CD4-positive, alpha-beta T cell (primary cell): ENCODE results near the gene RNF5. TPM values are rescaled to one million over a fixed set of nuclear protein-coding genes. Genes with fewer than 3 reads are reported as not detected.
A peak's percentile ranks its signal among the peaks of the same experiment; 100 is the strongest.

Experiments
- ATAC-seq: fragments of 200-7000 bp; cut with Tn5 transposase; one replicate; pipeline ENCODE4 v1.10.0; 2022; ENCODE audit warnings: mild to moderate bottlenecking; ENCODE audit not compliant: poor library complexity
- CTCF ChIA-PET: fragments of 350-600 bp; sonication (Branson Sonifier 250); formaldehyde crosslinking; loops from one replicate; lab custom pipeline; 2021; ENCODE audit warnings: antibody characterized with exemption, inconsistent platforms; lab: Charles Lee
- POLR2A ChIA-PET: fragments of 350-600 bp; sonication (Branson Sonifier 250); formaldehyde crosslinking; loops from one replicate; lab custom pipeline; 2021; ENCODE audit warnings: antibody characterized with exemption, inconsistent platforms; lab: Charles Lee
- DNase-seq, 14 experiments: peaks; one replicate each; pipeline ENCODE4 v3.0.0-alpha.2; 2013 to 2020; ENCODE audit warnings: mixed read lengths in 2 of 14
- H3K27ac ChIP-seq, 2 donors: one replicate each; pipeline versions ENCODE4 v1.5.1 to v1.7.0; 2013; ENCODE audit warnings: low read length in 2 of 2, low read depth in 1 of 2, mild to moderate bottlenecking in 1 of 2
- H3K27me3 ChIP-seq, 2 experiments: 1 replicate in 1 of 2; 2 replicates in 1 of 2; pipeline versions ENCODE4 v1.6.1 to v1.7.0; 2013; ENCODE audit warnings: low read length in 2 of 2, control low read depth in 1 of 2, mild to moderate bottlenecking in 1 of 2, moderate library complexity in 1 of 2; ENCODE audit not compliant: insufficient read depth in 2 of 2, control insufficient read depth in 1 of 2
- H3K36me3 ChIP-seq: one replicate; pipeline ENCODE4 v1.6.1; 2013; ENCODE audit warnings: low read length, control low read depth; ENCODE audit not compliant: insufficient read depth
- H3K4me1 ChIP-seq: one replicate; pipeline ENCODE4 v1.6.1; 2013; ENCODE audit warnings: low read length, control low read depth; ENCODE audit not compliant: insufficient read depth
- H3K4me3 ChIP-seq: one replicate; pipeline ENCODE4 v1.5.1; 2013; ENCODE audit warnings: mild to moderate bottlenecking, low read length, moderate library complexity
- H3K9me3 ChIP-seq, 2 experiments: 1 replicate in 1 of 2; 2 replicates in 1 of 2; pipeline versions ENCODE4 v1.6.1 to v1.7.0; 2013; ENCODE audit warnings: low read length in 2 of 2, mild to moderate bottlenecking in 2 of 2, control low read depth in 1 of 2, moderate library complexity in 1 of 2; ENCODE audit not compliant: control insufficient read depth in 1 of 2, insufficient read depth in 1 of 2
- H3K27ac Mint-ChIP-seq: one replicate; pipeline ENCODE4 v1.8.0; 2020; ENCODE audit warnings: mixed read lengths
- H3K27me3 Mint-ChIP-seq: one replicate; pipeline ENCODE4 v1.8.0; 2021; ENCODE audit warnings: mixed read lengths
- H3K36me3 Mint-ChIP-seq: one replicate; pipeline ENCODE4 v1.8.0; 2021; ENCODE audit warnings: low read depth, mixed read lengths
- H3K4me1 Mint-ChIP-seq: one replicate; pipeline ENCODE4 v1.8.0; 2021; ENCODE audit warnings: low read depth, mixed read lengths
- H3K4me3 Mint-ChIP-seq: one replicate; pipeline ENCODE4 v1.8.0; 2020; ENCODE audit warnings: mild to moderate bottlenecking, mixed read lengths
- H3K9me3 Mint-ChIP-seq: one replicate; pipeline ENCODE4 v1.8.0; 2020; ENCODE audit warnings: mixed read lengths
- intact Hi-C, 2 experiments: fragments of 100-400 bp; cut with DNase I in 1 of 2; cut with micrococcal nuclease in 1 of 2; formaldehyde crosslinking; loops; one replicate each; pipeline versions ENCODE4 v1.15.1 to v1.9.0; 2023 to 2025; cut with DNase I, micrococcal nuclease
- total RNA-seq, 174 experiments: library from RNA in 2 of 174; stranded (reverse) in 2 of 174; gene quantifications; one replicate each; pipeline ENCODE4 v1.2.3 and lab custom pipeline; 2021 to 2026
- TF ChIP-seq, protein P1 (sequence below): fragments of 200-600 bp; IDR thresholded peaks from one replicate; pipeline ENCODE4 v1.8.0; 2022; ENCODE audit warnings: antibody characterized with exemption, mild to moderate bottlenecking

The RNF5 gene
- total RNA-seq, 2 experiments from 2014 or later: 9.6 to 9.9 TPM

DNA sequence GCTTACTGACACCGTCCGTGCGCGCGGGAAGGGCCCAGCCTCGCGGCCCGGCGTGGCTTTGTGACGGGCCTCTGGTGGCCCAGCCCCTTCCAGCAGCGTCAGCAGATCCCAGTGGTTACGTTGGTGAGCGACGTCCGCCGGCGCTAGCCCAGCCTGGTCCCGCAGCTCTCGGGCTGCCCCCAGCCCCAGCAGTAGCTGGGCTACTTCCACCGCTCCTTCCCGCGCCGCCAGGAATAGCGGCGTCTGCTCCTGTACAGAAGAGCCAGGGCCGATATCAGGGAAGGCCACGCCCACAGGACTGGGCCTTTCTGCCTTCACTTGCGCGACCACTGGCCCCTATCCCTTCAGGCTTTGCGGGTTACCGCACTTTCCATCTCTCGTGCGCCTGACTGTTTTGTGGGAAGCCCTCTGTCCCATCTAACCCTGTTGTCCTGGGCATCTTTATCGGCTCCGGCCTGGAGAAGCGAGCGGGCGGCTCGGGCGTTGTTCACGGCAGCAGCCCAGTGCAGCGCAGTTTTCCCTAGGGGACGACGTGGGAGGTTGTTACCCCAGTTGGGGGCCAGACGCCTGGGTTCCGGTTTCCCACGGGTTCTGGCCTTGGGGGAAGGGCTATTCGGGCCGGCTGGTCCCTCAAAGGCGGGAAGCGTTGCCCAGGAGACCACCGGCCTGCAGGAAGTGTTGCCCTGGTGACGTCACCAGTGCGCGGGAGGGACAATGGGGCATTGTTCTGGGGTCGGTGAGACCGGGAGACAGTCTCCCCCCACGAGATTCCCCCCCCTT lies 17.9 kb downstream of the RNF5 start:
- Histone ChIP-seq H3K4me3 (peak overlapping the region; percentile 100), H3K9me3 (no peaks in the 10 kb centered on the region), H3K4me1 (peaks cover 48% of the 10 kb centered on the region), H3K27me3 (no peaks in the 10 kb centered on the region), H3K27ac (peak overlapping the region; percentile 87 to 100), H3K36me3 (peaks cover 5% of the 10 kb centered on the region)
- H3K27me3 Mint-ChIP-seq: no peaks in the 10 kb centered on the region
- TF ChIP-seq, protein P1, sequence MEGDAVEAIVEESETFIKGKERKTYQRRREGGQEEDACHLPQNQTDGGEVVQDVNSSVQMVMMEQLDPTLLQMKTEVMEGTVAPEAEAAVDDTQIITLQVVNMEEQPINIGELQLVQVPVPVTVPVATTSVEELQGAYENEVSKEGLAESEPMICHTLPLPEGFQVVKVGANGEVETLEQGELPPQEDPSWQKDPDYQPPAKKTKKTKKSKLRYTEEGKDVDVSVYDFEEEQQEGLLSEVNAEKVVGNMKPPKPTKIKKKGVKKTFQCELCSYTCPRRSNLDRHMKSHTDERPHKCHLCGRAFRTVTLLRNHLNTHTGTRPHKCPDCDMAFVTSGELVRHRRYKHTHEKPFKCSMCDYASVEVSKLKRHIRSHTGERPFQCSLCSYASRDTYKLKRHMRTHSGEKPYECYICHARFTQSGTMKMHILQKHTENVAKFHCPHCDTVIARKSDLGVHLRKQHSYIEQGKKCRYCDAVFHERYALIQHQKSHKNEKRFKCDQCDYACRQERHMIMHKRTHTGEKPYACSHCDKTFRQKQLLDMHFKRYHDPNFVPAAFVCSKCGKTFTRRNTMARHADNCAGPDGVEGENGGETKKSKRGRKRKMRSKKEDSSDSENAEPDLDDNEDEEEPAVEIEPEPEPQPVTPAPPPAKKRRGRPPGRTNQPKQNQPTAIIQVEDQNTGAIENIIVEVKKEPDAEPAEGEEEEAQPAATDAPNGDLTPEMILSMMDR: peak; percentile 8
- peaks cover 48% of the 10 kb centered on the region for H3K4me1 Mint-ChIP-seq
- intact Hi-C loops: loop anchor here (1.0 to 10.0 kb wide), 11 partner anchors 18 to 1981 kb away; partner anchors contain the start of genes AGPAT1 (in 1 of the 2), BRD2 (in 1 of the 2), C6orf47 (in 1 of the 2) and CSNK2B (in 1 of the 2)
- ChIA-PET POLR2A (interaction anchor here (0.6 to 12.1 kb wide), 23 partner anchors 10 to 1581 kb away, joined by 3 to 242 read pairs (median 4); partner anchors contain the start of genes AGPAT1, ATF6B, DXO and FKBPL), CTCF (interaction anchor here (1.1 to 1.8 kb wide), 9 partner anchors 15 to 77 kb away, joined by 3 to 14 read pairs (median 5); partner anchors contain the start of genes AGPAT1, FKBPL, PRRT1 and RNF5)
- peak in 12 of 14 experiments; percentile 35 to 100 (median 47) for DNase-seq
- peak; percentile 73 for ATAC-seq
- peaks cover 27% of the 10 kb centered on the region for H3K36me3 Mint-ChIP-seq
- no peaks in the 10 kb centered on the region for H3K9me3 Mint-ChIP-seq
- H3K4me3 Mint-ChIP-seq: peak overlapping the region; percentile 99
- H3K27ac Mint-ChIP-seq: peak overlapping the region; percentile 96

- peak overlapping the region; percentile 96 for H3K27ac Mint-ChIP-seq
Measured at GRCh38 chr6:32196682-32197616, 18.7 kb downstream of the RNF5 start.

More at GRCh38 chr6:32196682-32197616, 18.7 kb downstream of the RNF5 start:
- no peaks in the 10 kb centered on the region for H3K27me3 Mint-ChIP-seq
- peaks cover 18% of the 10 kb centered on the region for H3K36me3 Mint-ChIP-seq
- TF ChIP-seq, protein P1: no peak
- no peaks in the 10 kb centered on the region for H3K36me3 ChIP-seq
- no peaks in the 10 kb centered on the region for H3K9me3 Mint-ChIP-seq
- CTCF ChIA-PET: no interaction called here
- ATAC-seq: no peak
- peak in 2 of 14 experiments; percentile 59 to 65 for DNase-seq
- H3K27me3 ChIP-seq: no peaks in the 10 kb centered on the region
- peak overlapping the region; percentile 100 for H3K4me3 ChIP-seq
- no peaks in the 10 kb centered on the region for H3K9me3 ChIP-seq
- peak overlapping the region; percentile 99 for H3K4me3 Mint-ChIP-seq
- intact Hi-C loops: loop anchor here in 1 of 2 experiments (1.0 to 10.0 kb wide), 6 partner anchors 68 to 1982 kb away; partner anchors contain the start of genes BRD2, C6orf47, CSNK2B and GPANK1
- H3K4me1 ChIP-seq: peaks cover 45% of the 10 kb centered on the region
- H3K4me1 Mint-ChIP-seq: peaks cover 43% of the 10 kb centered on the region
- peak overlapping the region; percentile 87 to 100 for H3K27ac ChIP-seq
- POLR2A ChIA-PET: interaction anchor here (0.6 to 12.1 kb wide), 3 partner anchors 18 to 771 kb away, joined by 3 to 242 read pairs (median 5); partner anchors contain the start of genes AGPAT1 and RNF5
